Neural cell (in vitro differentiated cells): ENCODE data around the gene ADGRG1. TPM values are rescaled to one million over a fixed set of nuclear protein-coding genes. Genes with fewer than 3 reads are reported as not detected.

Source experiments
- H2AFZ ChIP-seq: fragments of 200-600, 300-800 bp; sonication (generic), shearing (Covaris generic); 2 replicates; pipeline ENCODE4 v1.6.0; 2014; ENCODE audit warnings: low read depth, mild to moderate bottlenecking, antibody characterized with exemption, low read length, moderate library complexity
- H3F3A ChIP-seq: fragments of 200-600 bp; shearing (Covaris generic); 2 replicates; pipeline ENCODE4 v1.6.1; 2016; ENCODE audit warnings: mild to moderate bottlenecking, moderate library complexity, mixed read lengths, antibody characterized with exemption, low read length; ENCODE audit not compliant: insufficient read depth, poor library complexity, severe bottlenecking
- H3K27ac ChIP-seq: fragments of 200-600, 300-800 bp; sonication (generic), shearing (Covaris generic); 2 replicates; pipeline ENCODE4 v1.5.1; 2014; ENCODE audit warnings: mild to moderate bottlenecking, low read length, moderate library complexity
- H3K27me3 ChIP-seq: fragments of 300-800, 200-600 bp; sonication (generic), shearing (Covaris generic); 2 replicates; pipeline ENCODE4 v1.6.0; 2014; ENCODE audit warnings: mild to moderate bottlenecking, low read depth, low read length, moderate library complexity; ENCODE audit not compliant: insufficient read depth
- H3K36me3 ChIP-seq: fragments of 300-800, 200-600 bp; sonication (generic), shearing (Covaris generic); 2 replicates; pipeline ENCODE4 v1.5.1; 2014; ENCODE audit warnings: mild to moderate bottlenecking, antibody characterized with exemption, low read length, moderate library complexity; ENCODE audit not compliant: insufficient read depth
- H3K4me2 ChIP-seq: fragments of 300-800, 200-600 bp; sonication (generic), shearing (Covaris generic); 2 replicates; pipeline ENCODE4 v1.6.0; 2014; ENCODE audit warnings: mild to moderate bottlenecking, low read length
- H3K4me3 ChIP-seq: fragments of 300-800, 200-600 bp; sonication (generic), shearing (Covaris generic); 2 replicates; pipeline ENCODE4 v1.5.1; 2014; ENCODE audit warnings: mild to moderate bottlenecking, low read length, moderate library complexity
- H3K79me2 ChIP-seq: fragments of 200-600 bp; shearing (Covaris generic); replicated peaks from 2 replicates; pipeline ENCODE4 v1.6.0; 2014; ENCODE audit warnings: mild to moderate bottlenecking, low read length, moderate library complexity; ENCODE audit not compliant: insufficient read depth
- H3K9ac ChIP-seq: fragments of 300-800, 200-600 bp; sonication (generic), shearing (Covaris generic); 2 replicates; pipeline ENCODE4 v1.6.1; 2016; ENCODE audit warnings: mild to moderate bottlenecking, low read length, mixed read lengths
- H3K9me2 ChIP-seq: fragments of 200-600 bp; shearing (Covaris generic); 2 replicates; pipeline ENCODE4 v1.6.1; 2016; ENCODE audit warnings: mild to moderate bottlenecking, low read length, mixed read lengths; ENCODE audit not compliant: insufficient read depth
- H3K9me3 ChIP-seq: fragments of 200-600, 300-800 bp; sonication (generic), shearing (Covaris generic); 2 replicates; pipeline ENCODE4 v1.6.1; 2016; ENCODE audit warnings: mild to moderate bottlenecking, mixed run types, low read length, moderate library complexity, mixed read lengths
- H4K20me1 ChIP-seq: fragments of 200-600 bp; shearing (Covaris generic); 2 replicates; pipeline ENCODE4 v1.6.1; 2016; ENCODE audit warnings: mild to moderate bottlenecking, mixed run types; ENCODE audit not compliant: insufficient read depth
- EP300 ChIP-seq: fragments of 450-650 bp; conservative IDR thresholded peaks from 2 replicates; pipeline ENCODE4 v1.6.1; 2014; ENCODE audit warnings: antibody characterized with exemption, mild to moderate bottlenecking, moderate library complexity; ENCODE audit not compliant: poor library complexity, severe bottlenecking
- EZH2 ChIP-seq: fragments of 200-600, 300-800 bp; shearing (Covaris generic), sonication (generic); IDR thresholded peaks from 2 replicates; pipeline ENCODE4 v1.6.1; 2014; ENCODE audit warnings: antibody characterized with exemption, low read length, borderline replicate concordance, mild to moderate bottlenecking; ENCODE audit not compliant: insufficient read depth, poor library complexity, severe bottlenecking
- MXI1 ChIP-seq: fragments of 450-650 bp; conservative IDR thresholded peaks from 2 replicates; pipeline ENCODE4 v1.6.1; 2014; ENCODE audit warnings: antibody characterized with exemption, mild to moderate bottlenecking; ENCODE audit not compliant: poor library complexity, severe bottlenecking
- POLR2AphosphoS5 ChIP-seq: IDR thresholded peaks from 2 replicates; pipeline ENCODE4 v1.6.1; 2012
- RAD21 ChIP-seq: fragments of 450-650 bp; conservative IDR thresholded peaks from 2 replicates; pipeline ENCODE4 v1.6.1; 2014; ENCODE audit warnings: antibody characterized with exemption, mild to moderate bottlenecking, moderate library complexity
- REST ChIP-seq: IDR thresholded peaks from 2 replicates; pipeline ENCODE4 v1.6.1; 2012; ENCODE audit warnings: borderline replicate concordance
- SMC3 ChIP-seq: fragments of 450-650 bp; conservative IDR thresholded peaks from 2 replicates; pipeline ENCODE4 v1.6.1; 2014; ENCODE audit warnings: antibody characterized with exemption, mild to moderate bottlenecking, moderate library complexity; ENCODE audit not compliant: poor library complexity
- TAF1 ChIP-seq: IDR thresholded peaks from 2 replicates; pipeline ENCODE4 v1.6.1; 2012; ENCODE audit warnings: low read depth
- polyA plus RNA-seq: library from polyadenylated mRNA; depleted of rRNA; stranded (reverse); fragments of >200 nt; gene quantifications from 2 replicates; pipeline ENCODE4 v1.2.3, GENCODE V29; 2014
- TF ChIP-seq, protein P1 (sequence below): fragments of 450-650 bp; IDR thresholded peaks from 2 replicates; pipeline ENCODE4 v1.5.1; 2014; ENCODE audit warnings: antibody characterized with exemption, mild to moderate bottlenecking, moderate library complexity; ENCODE audit not compliant: poor library complexity, severe bottlenecking

The ADGRG1 gene
- polyA plus RNA-seq, 1 donor from 2014 or later = 86.8 TPM

- Histone ChIP-seq H3K4me3 (no peak overlapping the region), H3K9me2 (no peaks in the 10 kb centered on the region), H3K27me3 (no peaks in the 10 kb centered on the region), H4K20me1 (no peaks in the 10 kb centered on the region), H3K4me2 (no peak overlapping the region), H3K36me3 (no peaks in the 10 kb centered on the region), H3K9ac (no peak overlapping the region), H3K9me3 (no peaks in the 10 kb centered on the region), H2AFZ (no peak overlapping the region), H3K79me2 (no peaks in the 10 kb centered on the region), H3K27ac (no peak overlapping the region), H3F3A (no peaks in the 10 kb centered on the region)
- TF ChIP-seq, protein P1, sequence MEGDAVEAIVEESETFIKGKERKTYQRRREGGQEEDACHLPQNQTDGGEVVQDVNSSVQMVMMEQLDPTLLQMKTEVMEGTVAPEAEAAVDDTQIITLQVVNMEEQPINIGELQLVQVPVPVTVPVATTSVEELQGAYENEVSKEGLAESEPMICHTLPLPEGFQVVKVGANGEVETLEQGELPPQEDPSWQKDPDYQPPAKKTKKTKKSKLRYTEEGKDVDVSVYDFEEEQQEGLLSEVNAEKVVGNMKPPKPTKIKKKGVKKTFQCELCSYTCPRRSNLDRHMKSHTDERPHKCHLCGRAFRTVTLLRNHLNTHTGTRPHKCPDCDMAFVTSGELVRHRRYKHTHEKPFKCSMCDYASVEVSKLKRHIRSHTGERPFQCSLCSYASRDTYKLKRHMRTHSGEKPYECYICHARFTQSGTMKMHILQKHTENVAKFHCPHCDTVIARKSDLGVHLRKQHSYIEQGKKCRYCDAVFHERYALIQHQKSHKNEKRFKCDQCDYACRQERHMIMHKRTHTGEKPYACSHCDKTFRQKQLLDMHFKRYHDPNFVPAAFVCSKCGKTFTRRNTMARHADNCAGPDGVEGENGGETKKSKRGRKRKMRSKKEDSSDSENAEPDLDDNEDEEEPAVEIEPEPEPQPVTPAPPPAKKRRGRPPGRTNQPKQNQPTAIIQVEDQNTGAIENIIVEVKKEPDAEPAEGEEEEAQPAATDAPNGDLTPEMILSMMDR = no peak
- TF ChIP-seq REST (no peak), POLR2AphosphoS5 (no peak)
Measured at GRCh38 chr16:57620335-57621231, 7.8 kb upstream of the ADGRG1 start.

- no peaks in the 10 kb centered on the region for H3K27me3 ChIP-seq
- no peaks in the 10 kb centered on the region for H3F3A ChIP-seq
- H2AFZ ChIP-seq = no peak overlapping the region
- H4K20me1 ChIP-seq = no peaks in the 10 kb centered on the region
- TF ChIP-seq MXI1 = no peak
- TF ChIP-seq, protein P1 = no peak
- no peak for TF ChIP-seq EP300
- no peak for TF ChIP-seq SMC3
- no peak for TF ChIP-seq EZH2
- TF ChIP-seq TAF1 = no peak
- no peak for TF ChIP-seq REST
- no peak for TF ChIP-seq POLR2AphosphoS5
- no peak for TF ChIP-seq RAD21
- H3K4me2 ChIP-seq = no peak overlapping the region
- H3K9me2 ChIP-seq = no peaks in the 10 kb centered on the region
- H3K79me2 ChIP-seq = no peaks in the 10 kb centered on the region
- no peak overlapping the region for H3K4me3 ChIP-seq
- H3K36me3 ChIP-seq = no peaks in the 10 kb centered on the region
- no peak overlapping the region for H3K9ac ChIP-seq
- no peak overlapping the region for H3K27ac ChIP-seq
- no peaks in the 10 kb centered on the region for H3K9me3 ChIP-seq
Measured at GRCh38 chr16:57621521-57622271, 6.7 kb upstream of the ADGRG1 start.
